Mammary epithelial cell (primary cell): ENCODE results near the gene RBM22.

ENCODE experiments used
- EZH2 ChIP-seq: IDR thresholded peaks from 2 replicates; pipeline ENCODE4 v1.6.1; 2012; ENCODE audit warnings: low read length, inconsistent platforms, borderline replicate concordance
- TF ChIP-seq, protein P1 (sequence below), 2 donors: IDR thresholded peaks in 1 of 2; conservative IDR thresholded peaks in 1 of 2; 2 replicates each; pipeline ENCODE4 v1.5.1; 2011 to 2012; ENCODE audit warnings: inconsistent platforms in 2 of 2, low read length in 2 of 2, mild to moderate bottlenecking in 2 of 2, control low read depth in 1 of 2, low read depth in 1 of 2; ENCODE audit not compliant: insufficient read depth in 1 of 2; ENCODE audit errors: extremely low read depth in 1 of 2

GRCh38 chr5:150648294-150649107 is 52.4 kb downstream of the RBM22 start:
- TF ChIP-seq EZH2 = no peak
- TF ChIP-seq, protein P1, sequence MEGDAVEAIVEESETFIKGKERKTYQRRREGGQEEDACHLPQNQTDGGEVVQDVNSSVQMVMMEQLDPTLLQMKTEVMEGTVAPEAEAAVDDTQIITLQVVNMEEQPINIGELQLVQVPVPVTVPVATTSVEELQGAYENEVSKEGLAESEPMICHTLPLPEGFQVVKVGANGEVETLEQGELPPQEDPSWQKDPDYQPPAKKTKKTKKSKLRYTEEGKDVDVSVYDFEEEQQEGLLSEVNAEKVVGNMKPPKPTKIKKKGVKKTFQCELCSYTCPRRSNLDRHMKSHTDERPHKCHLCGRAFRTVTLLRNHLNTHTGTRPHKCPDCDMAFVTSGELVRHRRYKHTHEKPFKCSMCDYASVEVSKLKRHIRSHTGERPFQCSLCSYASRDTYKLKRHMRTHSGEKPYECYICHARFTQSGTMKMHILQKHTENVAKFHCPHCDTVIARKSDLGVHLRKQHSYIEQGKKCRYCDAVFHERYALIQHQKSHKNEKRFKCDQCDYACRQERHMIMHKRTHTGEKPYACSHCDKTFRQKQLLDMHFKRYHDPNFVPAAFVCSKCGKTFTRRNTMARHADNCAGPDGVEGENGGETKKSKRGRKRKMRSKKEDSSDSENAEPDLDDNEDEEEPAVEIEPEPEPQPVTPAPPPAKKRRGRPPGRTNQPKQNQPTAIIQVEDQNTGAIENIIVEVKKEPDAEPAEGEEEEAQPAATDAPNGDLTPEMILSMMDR (conservative IDR thresholded peaks at IDR 0.05 in 1 of 2, IDR thresholded peaks at IDR 0.05 in 1 of 2; ENCODE audit: extremely low read depth in 1 of 2, insufficient read depth in 1 of 2, low read depth in 1 of 2, low read length in 2 of 2) = no peak
